GM12878 (cell line): Measurements from ENCODE around the gene MICALL1. TPM values are rescaled to one million over a fixed set of nuclear protein-coding genes. Genes with fewer than 3 reads are reported as not detected.
A peak's percentile ranks its signal among the peaks of the same experiment; 100 is the strongest.

Experiments used
- ATAC-seq: fragments of 200-7000 bp; cut with Tn5 transposase; 3 replicates; pipeline ENCODE4 v1.9.1; 2020; ENCODE audit warnings: mild to moderate bottlenecking, moderate library complexity
- BruUV-seq: library from RNA; stranded (reverse); fragments of 400-500 nt; replicated peaks from 2 replicates; lab custom pipeline; 2021; lab: Mats Ljungman, UMichigan
- CTCF ChIA-PET: fragments of 300-600 bp; sonication (Branson Sonifier 250); formaldehyde crosslinking; extraction: SDS; loops from one replicate; lab custom pipeline; 2021; ENCODE audit warnings: inconsistent platforms; lab: Yijun Ruan, JAX
- POLR2A ChIA-PET: fragments of 350-600 bp; formaldehyde crosslinking; extraction: SDS; loops from one replicate; lab custom pipeline; 2021; ENCODE audit warnings: inconsistent platforms; lab: Charles Lee
- RAD21 ChIA-PET: fragments of 300-600 bp; sonication (Branson Sonifier 250); formaldehyde crosslinking; loops from one replicate; lab custom pipeline; 2023; ENCODE audit warnings: antibody characterized with exemption; ENCODE audit not compliant: unreplicated experiment; lab: Charles Lee
- SMC1A ChIA-PET: fragments of 300-600 bp; sonication (Branson Sonifier 250); formaldehyde crosslinking; loops from one replicate; lab custom pipeline; 2023; ENCODE audit not compliant: unreplicated experiment, uncharacterized antibody; lab: Charles Lee
- DNase-seq: peaks from one replicate; pipeline ENCODE4 v3.0.0-alpha.2; 2011; ENCODE audit warnings: low read depth, low spot score
- FAIRE-seq: peaks from 3 replicates; lab custom pipeline; 2011; peaks lifted over from hg19 to GRCh38; lab: Jason Lieb, UNC
- H2AFZ ChIP-seq: 2 replicates; pipeline ENCODE4 v1.6.0; 2011; ENCODE audit warnings: low read depth, low read length, control low read depth; ENCODE audit not compliant: control insufficient read depth
- H3K27ac ChIP-seq: 2 replicates; pipeline ENCODE4 v1.5.1; 2011; ENCODE audit warnings: control low read depth; ENCODE audit not compliant: control insufficient read depth, insufficient read depth
- H3K27me3 ChIP-seq, 2 experiments: replicated peaks in 1 of 2; 2 replicates each; pipeline versions ENCODE4 v1.6.0 to v1.6.1; 2011; ENCODE audit warnings: low read length in 1 of 2; ENCODE audit not compliant: control insufficient read depth in 2 of 2, insufficient read depth in 2 of 2
- H3K36me3 ChIP-seq, 2 experiments: 2 replicates each; pipeline ENCODE4 v1.5.1; 2011; ENCODE audit warnings: low read length in 1 of 2; ENCODE audit not compliant: control insufficient read depth in 2 of 2, insufficient read depth in 2 of 2
- H3K4me1 ChIP-seq: 2 replicates; pipeline ENCODE4 v1.6.1; 2011; ENCODE audit warnings: mild to moderate bottlenecking, low read length, moderate library complexity, mixed read lengths; ENCODE audit not compliant: control insufficient read depth, insufficient read depth
- H3K4me2 ChIP-seq: 2 replicates; pipeline ENCODE4 v1.6.0; 2011; ENCODE audit warnings: control low read depth; ENCODE audit not compliant: control insufficient read depth, insufficient read depth
- H3K4me3 ChIP-seq: fragments of 200-600 bp; sonication (generic); 2 replicates; pipeline ENCODE4 v1.5.1; 2016
- H3K79me2 ChIP-seq: 2 replicates; pipeline ENCODE4 v1.6.0; 2011; ENCODE audit warnings: low read length; ENCODE audit not compliant: control insufficient read depth, insufficient read depth
- H3K9ac ChIP-seq: 2 replicates; pipeline ENCODE4 v1.8.0; 2011; ENCODE audit warnings: low read length, control low read depth, mixed read lengths; ENCODE audit not compliant: control insufficient read depth, insufficient read depth
- H3K9me3 ChIP-seq: replicated peaks from 3 replicates; pipeline ENCODE4 v1.5.1; 2011; ENCODE audit warnings: mild to moderate bottlenecking, low read length; ENCODE audit not compliant: control insufficient read depth, insufficient read depth
- H4K20me1 ChIP-seq: 2 replicates; pipeline ENCODE4 v1.6.0; 2011; ENCODE audit not compliant: control insufficient read depth, insufficient read depth
- EED ChIP-seq: sonication (generic); IDR thresholded peaks from 2 replicates; pipeline ENCODE4 v1.6.1; 2016; ENCODE audit warnings: antibody characterized with exemption, low read depth
- GABPA ChIP-seq: IDR thresholded peaks from 2 replicates; pipeline ENCODE4 v1.6.1; 2014; ENCODE audit warnings: antibody characterized with exemption, low read depth, mild to moderate bottlenecking, inconsistent platforms
- GATAD2B ChIP-seq: fragments of 450-650 bp; conservative IDR thresholded peaks from 2 replicates; pipeline ENCODE4 v1.6.1; 2017; ENCODE audit warnings: low read depth, mild to moderate bottlenecking, moderate library complexity
- IKZF2 ChIP-seq, 2 experiments: fragments of 450-650 bp; IDR thresholded peaks; 2 replicates each; pipeline ENCODE4 v1.6.1; 2017; ENCODE audit warnings: mild to moderate bottlenecking in 2 of 2, moderate library complexity in 2 of 2
- MXI1 ChIP-seq: fragments of 150-350 bp; IDR thresholded peaks from 2 replicates; pipeline ENCODE4 v1.6.1; 2011; ENCODE audit warnings: low read depth, mild to moderate bottlenecking, inconsistent platforms, low read length, improper control_type of control experiment
- ZZZ3 ChIP-seq: IDR thresholded peaks from 2 replicates; pipeline ENCODE4 v1.6.1; 2011; ENCODE audit warnings: low read depth; ENCODE audit not compliant: control insufficient read depth, insufficient read length
- WGBS: methylation state at CpG from one replicate; pipeline ENCODE4 v1.1.6; 2016; ENCODE audit warnings: low lambda C conversion rate; ENCODE audit not compliant: insufficient replicate concordance, insufficient coverage; ENCODE audit errors: missing lambda C conversion rate; 5-methylcytosine and 5-hydroxymethylcytosine counted together
- in situ Hi-C: fragments of 300-500 bp; cut with MboI; formaldehyde crosslinking; loops from 9 replicates; pipeline ENCODE4 v1.14.3; 2018; ENCODE audit warnings: mixed read lengths
- intact Hi-C: fragments of 100-400 bp; cut with micrococcal nuclease; formaldehyde crosslinking; loops from one replicate; pipeline ENCODE4 v1.14.2; 2022; ENCODE audit not compliant: unreplicated experiment
- polyA plus RNA-seq, 11 experiments: library from polyadenylated mRNA; depleted of rRNA in 4 of 11; unstranded in 6 of 11; stranded (reverse) in 5 of 11; fragments of >200 nt; fragmentation: Nextera tagmentation in 4 of 11; fragmentation: Illumina TruSeq in 1 of 11; extraction: Ambion mirVana in 4 of 11; extraction: Trizol in 1 of 11; gene quantifications; 1 replicate in 1 of 11; 2 replicates in 10 of 11; pipeline versions ENCODE4 v1.2.1 to v1.2.3, GENCODE V29; 2011 to 2016; ENCODE audit warnings: inconsistent platforms in 2 of 11, missing spikeins in 2 of 11, low read depth in 1 of 11
- total RNA-seq, 4 experiments: library from RNA; depleted of rRNA in 3 of 4; stranded (reverse); fragments of >200 nt in 3 of 4; fragmentation: Illumina TruSeq in 1 of 4; extraction: Trizol in 1 of 4; gene quantifications; 2 replicates each; pipeline versions ENCODE4 v1.2.1 to v1.2.3, GENCODE V29; 2013 to 2021
- TF ChIP-seq, protein P1 (sequence below): fragments of 450-650 bp; formaldehyde crosslinking; IDR thresholded peaks from 2 replicates; pipeline ENCODE4 v1.4.0; 2022; ENCODE audit warnings: mild to moderate bottlenecking, moderate library complexity

MICALL1 gene
- total and polyA plus RNA-seq, 10 of the 15 experiments (the other 5 are each of a cell fraction or from before 2014, with no cell fraction given): 0.72 to 30.7 (median 7.8) TPM

DNA sequence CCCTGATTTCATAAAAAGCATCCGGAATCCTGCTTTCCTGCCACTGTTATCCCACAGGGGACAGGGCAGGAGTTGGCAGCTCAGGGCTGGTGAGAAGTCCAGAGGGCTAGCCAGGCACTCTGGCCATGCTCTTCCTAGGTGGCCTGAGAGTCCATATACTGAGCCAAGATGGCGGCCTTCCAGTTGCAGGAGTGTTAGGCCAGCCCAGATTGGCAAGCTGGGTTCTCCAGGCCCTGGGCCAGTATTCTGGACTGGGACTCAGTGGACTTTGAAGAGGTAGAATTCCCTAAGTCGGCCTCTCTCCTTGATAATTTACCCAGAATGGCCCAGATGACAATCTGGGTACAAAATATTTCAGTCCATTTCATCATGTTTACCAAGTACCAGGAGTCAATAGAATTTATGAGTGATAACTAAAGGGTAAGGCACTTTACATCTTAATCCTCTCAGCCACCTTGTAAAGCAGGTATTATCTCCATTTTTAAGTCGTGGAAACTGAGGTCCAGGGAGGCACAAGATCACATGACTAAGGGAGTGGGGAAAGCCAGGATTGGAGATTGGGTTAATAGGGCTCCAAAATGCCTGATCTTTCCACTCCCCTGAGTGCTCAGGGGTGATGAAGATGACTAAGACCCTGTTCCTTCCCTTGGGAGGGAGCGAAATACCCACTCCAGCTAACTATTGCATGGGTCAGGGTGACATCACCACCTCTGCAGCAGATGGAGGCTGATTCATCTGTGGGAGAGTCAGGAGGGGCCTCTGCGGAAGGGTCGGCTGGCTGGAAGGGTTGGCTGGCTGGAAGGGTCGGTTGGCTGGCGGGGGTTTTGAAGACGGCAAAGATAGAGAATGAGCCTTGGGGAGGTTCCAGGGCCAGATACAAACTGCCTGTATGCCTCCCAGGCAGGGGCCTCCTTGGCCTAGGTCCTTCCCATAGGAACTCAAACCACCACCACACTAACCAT is 1.2 kb upstream of the MICALL1 start:
- Histone ChIP-seq H4K20me1 (no peaks in the 10 kb centered on the region), H3K79me2 (peaks cover 2% of the 10 kb centered on the region; the same call in 1 of the 2 replicates), H3K27ac (no peak overlapping the region), H3K4me1 (no peaks in the 10 kb centered on the region), H2AFZ (peak overlapping the region; percentile 73; the same call in 1 of the 2 replicates), H3K4me2 (peak overlapping the region; percentile 95), H3K27me3 (no peaks in the 10 kb centered on the region), H3K4me3 (no peak overlapping the region; the same call in 1 of the 2 replicates), H3K9ac (peak overlapping the region; percentile 61; the same call in 1 of the 2 replicates), H3K9me3 (no peaks in the 10 kb centered on the region), H3K36me3 (no peaks in the 10 kb centered on the region)
- no TSS peak for BruUV-seq
- DNase-seq (no peak), ATAC-seq (no peak), FAIRE-seq (no peak)
- in situ Hi-C loops: no loop called here
- POLR2A ChIA-PET: interaction anchor here (0.9 to 2.8 kb wide), 3 partner anchors 8 to 56 kb away, joined by 3 to 16 read pairs (median 4); partner anchors contain the start of gene EIF3L
- SMC1A ChIA-PET: interaction anchor here (1.6 to 1.9 kb wide), 2 partner anchors 8 to 61 kb away, joined by 3 to 11 read pairs; no protein-coding TSS in a partner anchor
- CTCF ChIA-PET: interaction anchor here (0.7 to 2.3 kb wide), 8 partner anchors 8 to 623 kb away, joined by 3 to 19 read pairs (median 6); partner anchors contain the start of genes C22orf23, CYTH4 and POLR2F
- intact Hi-C loops: loop anchor here (5.0 kb wide), 1 partner anchor 62 kb away; no protein-coding TSS in a partner anchor
- 85% methylated on average over 10 of the region's 10 CpGs for WGBS
- RAD21 ChIA-PET: interaction anchor here (1.6 kb wide), 1 partner anchor 8 kb away, joined by 9 read pairs; no protein-coding TSS in a partner anchor
- TF ChIP-seq, protein P1, sequence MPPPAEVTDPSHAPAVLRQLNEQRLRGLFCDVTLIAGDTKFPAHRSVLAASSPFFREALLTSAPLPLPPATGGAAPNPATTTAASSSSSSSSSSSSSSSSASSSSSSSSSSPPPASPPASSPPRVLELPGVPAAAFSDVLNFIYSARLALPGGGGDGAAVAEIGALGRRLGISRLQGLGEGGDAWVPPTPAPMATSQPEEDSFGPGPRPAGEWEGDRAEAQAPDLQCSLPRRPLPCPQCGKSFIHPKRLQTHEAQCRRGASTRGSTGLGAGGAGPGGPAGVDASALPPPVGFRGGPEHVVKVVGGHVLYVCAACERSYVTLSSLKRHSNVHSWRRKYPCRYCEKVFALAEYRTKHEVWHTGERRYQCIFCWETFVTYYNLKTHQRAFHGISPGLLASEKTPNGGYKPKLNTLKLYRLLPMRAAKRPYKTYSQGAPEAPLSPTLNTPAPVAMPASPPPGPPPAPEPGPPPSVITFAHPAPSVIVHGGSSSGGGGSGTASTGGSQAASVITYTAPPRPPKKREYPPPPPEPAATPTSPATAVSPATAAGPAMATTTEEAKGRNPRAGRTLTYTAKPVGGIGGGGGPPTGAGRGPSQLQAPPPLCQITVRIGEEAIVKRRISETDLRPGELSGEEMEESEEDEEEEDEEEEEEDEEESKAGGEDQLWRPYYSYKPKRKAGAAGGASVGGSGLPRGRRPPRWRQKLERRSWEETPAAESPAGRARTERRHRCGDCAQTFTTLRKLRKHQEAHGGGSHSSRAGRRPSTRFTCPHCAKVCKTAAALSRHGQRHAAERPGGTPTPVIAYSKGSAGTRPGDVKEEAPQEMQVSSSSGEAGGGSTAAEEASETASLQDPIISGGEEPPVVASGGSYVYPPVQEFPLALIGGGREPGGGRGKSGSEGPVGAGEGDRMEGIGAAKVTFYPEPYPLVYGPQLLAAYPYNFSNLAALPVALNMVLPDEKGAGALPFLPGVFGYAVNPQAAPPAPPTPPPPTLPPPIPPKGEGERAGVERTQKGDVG: no peak
- TF ChIP-seq ZZZ3 (no peak), MXI1 (no peak), GABPA (no peak), IKZF2 (IDR thresholded peaks at IDR 0.05) (0 out of 4 replicates have a peak, but pooled peaks of 1 of the 2 experiments have one; percentile 14), EED (no peak), GATAD2B (no peak)
